Left ventricle myocardium superior (tissue), 1 donor: ENCODE data around the gene FGF19. TPM values are rescaled to one million over a fixed set of nuclear protein-coding genes. Genes with fewer than 3 reads are reported as not detected.

ENCODE experiments used
- ATAC-seq: fragments of 200-7000 bp; cut with Tn5 transposase; one replicate; pipeline ENCODE4 v1.9.1; 2020; ENCODE audit warnings: mild to moderate bottlenecking, moderate library complexity
- DNase-seq: peaks from one replicate; pipeline ENCODE4 v3.0.0-alpha.2; 2020
- intact Hi-C: fragments of 100-400 bp; cut with micrococcal nuclease; formaldehyde crosslinking; loops from one replicate; pipeline ENCODE4 v1.11.0; 2022
- total RNA-seq: library from RNA; stranded (reverse); fragmentation: NEBNext Ultra II Directional; extraction: Animal tissue kit (Norgen Biotek cat#: 25700); gene quantifications from one replicate; pipeline ENCODE4 v1.2.1, GENCODE V29; 2021
- donor health status: DM: no; HTN: yes; CAD: no; lungs with severe emphysema.

The FGF19 gene
- total RNA-seq, 1 donor from 2014 or later = not detected

GRCh38 chr11:69649576-69649900 lies 54.3 kb downstream of the FGF19 start:
- DNase-seq = no peak
- intact Hi-C loops = loop anchor here (10.0 kb wide), 1 partner anchor 545 kb away; no protein-coding TSS in a partner anchor
- ATAC-seq = no peak

GRCh38 chr11:69648679-69649575 lies 54.9 kb downstream of the FGF19 start:
- ATAC-seq (no peak), DNase-seq (no peak)
- intact Hi-C loops = loop anchor here (10.0 kb wide), 1 partner anchor 544 kb away; no protein-coding TSS in a partner anchor

Other genes with a start within 250 kb of the FGF19 start
- gene LINC01488, start 222.4 kb downstream of the FGF19 start, total RNA-seq = not detected
- gene CCND1, start 62.9 kb downstream of the FGF19 start, total RNA-seq = 162 TPM
- gene LTO1, start 28.7 kb downstream of the FGF19 start, total RNA-seq = 10.9 TPM
- not detected for gene FGF4, start 71.3 kb upstream of the FGF19 start, total RNA-seq
- gene FGF3, start 115.4 kb upstream of the FGF19 start, total RNA-seq = not detected